HG03045 (cell line): ENCODE results near the gene HHAT.
A peak's percentile ranks its signal among the peaks of the same experiment; 100 is the strongest.

Experiments
- ATAC-seq: cut with Tn5 transposase; IDR thresholded peaks from one replicate; pipeline ENCODE4 v1.9.1; 2021; ENCODE audit warnings: mild to moderate bottlenecking, moderate library complexity; ENCODE audit not compliant: unreplicated experiment

Gene HHAT

GRCh38 chr1:210328746-210329503 lies at the start of gene HHAT:
Gene HHAT, plus strand, starts transcription at chr1:210328902. Its CDS starts 20,074 bp downstream, at chr1:210348976.
- peak; percentile 59 for ATAC-seq

GRCh38 chr1:210280221-210280620 lies 48.5 kb upstream of the HHAT start:
- no peak for ATAC-seq

DNA sequence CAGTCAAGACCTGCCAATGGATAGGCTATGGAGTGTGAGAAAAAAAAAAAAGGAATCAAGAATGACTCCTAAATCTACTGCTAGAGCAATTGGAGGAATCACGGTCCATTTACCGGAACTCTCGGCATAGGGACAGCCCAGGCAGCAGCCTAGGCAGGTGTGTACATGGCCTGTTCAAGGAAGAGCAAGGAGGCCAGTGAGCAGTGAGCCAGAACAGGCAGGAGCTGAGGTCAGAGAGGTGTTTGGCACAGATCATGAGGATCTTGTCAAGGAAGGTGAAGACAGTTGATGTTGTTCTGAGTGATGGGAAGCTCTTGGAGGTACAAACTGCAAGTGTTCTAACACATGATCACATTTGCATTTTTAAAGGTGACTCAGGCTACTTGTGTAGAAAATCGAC lies 40.6 kb upstream of the HHAT start:
- ATAC-seq, result no peak

- ATAC-seq, result no peak
Observed at GRCh38 chr1:210289248-210289647, 39.5 kb upstream of the HHAT start.

- no peak for ATAC-seq
Observed at GRCh38 chr1:210291081-210291764, 37.5 kb upstream of the HHAT start.

- no peak for ATAC-seq
Observed at GRCh38 chr1:210291786-210292230, 36.9 kb upstream of the HHAT start.

DNA sequence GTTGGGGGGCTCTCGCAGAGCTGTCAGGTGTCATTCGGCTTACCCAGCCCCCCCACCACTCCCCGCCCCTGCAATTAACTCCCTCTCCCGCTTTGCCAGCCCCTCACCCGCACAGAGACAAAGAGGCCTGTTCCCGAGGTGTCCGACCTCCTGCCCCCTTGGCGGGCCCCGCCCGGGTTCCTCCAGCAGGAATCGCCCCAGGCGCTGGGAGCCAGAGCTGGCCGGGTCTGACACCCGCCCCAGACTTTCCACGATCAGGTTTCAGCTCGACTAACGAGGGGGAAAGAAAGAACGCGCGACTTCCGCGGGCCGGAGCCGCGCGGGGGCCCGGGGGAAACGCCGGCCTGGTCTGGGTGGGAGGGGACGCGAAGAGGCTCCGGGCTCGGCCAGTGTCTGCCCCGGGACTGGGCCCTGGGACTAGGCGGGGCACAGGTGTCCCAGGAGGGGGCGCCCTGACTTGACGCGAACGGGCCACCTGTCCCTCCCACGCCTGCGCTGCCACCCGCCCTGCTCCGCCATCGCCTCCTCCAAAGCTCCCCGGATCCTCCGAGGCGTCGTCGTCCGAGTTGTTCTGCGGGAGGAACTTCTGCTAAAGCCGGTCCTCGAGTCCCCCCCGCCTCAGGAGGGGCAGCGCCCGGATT lies 36.4 kb upstream of the HHAT start:
- ATAC-seq, result no peak

DNA sequence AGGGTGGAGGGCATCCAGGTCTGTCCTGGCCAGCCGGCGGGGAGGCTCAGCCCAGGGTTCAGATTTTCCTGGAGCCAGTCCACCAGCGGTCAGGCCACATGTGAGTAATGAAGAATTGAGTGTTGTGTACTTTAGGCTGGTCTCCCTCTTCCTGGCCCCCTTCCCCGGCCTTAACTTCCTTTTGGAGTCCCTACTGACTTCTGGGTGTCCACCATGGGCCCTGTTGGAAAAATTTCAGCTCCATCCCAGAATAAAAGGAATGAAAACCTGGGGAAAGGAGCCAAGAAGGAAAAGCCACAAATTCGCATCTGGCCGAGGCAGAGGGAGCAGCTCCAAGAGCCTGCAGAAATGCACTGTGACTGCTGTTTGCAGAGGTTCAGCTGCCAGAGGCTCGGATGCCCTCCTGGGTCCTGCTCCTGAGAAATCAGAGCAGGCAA lies 35.5 kb upstream of the HHAT start:
- no peak for ATAC-seq

GRCh38 chr1:210294999-210295745 lies 33.5 kb upstream of the HHAT start:
- ATAC-seq, result no peak

GRCh38 chr1:210296682-210297081 lies 32.0 kb upstream of the HHAT start:
- ATAC-seq, result no peak

GRCh38 chr1:210298296-210298695 lies 30.4 kb upstream of the HHAT start:
- ATAC-seq, result no peak

DNA sequence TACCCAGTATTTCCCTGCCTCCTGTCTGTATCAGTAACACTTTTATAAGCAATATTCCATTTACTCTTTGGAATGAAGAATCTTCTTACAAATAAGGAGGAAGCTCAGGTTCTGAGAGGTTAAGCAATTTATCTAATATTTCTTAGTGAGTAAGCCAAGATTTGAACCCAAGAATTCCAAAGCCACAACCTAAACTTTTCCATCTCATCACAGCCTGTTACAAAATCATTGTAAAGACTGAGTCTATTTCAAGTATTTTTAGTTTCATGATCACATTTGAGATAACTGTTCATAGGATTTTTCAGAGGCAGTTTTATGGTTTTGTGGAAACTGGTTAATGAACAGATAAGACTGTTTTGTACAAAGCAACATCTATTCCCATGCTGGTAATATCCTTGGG lies 29.8 kb upstream of the HHAT start:
- ATAC-seq, result no peak

DNA sequence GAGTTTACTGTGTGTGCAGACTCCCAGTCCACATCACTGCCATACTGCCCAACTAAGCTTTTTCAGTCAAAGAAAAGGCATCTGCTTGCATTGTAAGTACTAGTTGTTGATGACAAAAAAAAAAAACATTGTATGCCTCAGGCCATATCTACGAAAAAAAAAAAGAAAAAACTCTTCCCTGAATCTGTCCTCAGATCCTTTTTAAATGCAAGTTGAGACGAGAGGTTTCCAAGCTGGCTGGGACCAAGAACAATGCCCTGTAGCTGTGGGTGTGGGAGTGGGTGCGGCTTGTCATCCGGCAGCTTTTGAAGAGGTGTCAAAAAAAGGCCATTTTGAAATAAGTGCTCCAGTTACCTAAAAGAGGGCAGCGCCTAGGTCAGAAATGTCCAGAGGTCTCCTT lies 29.2 kb upstream of the HHAT start:
- no peak for ATAC-seq

DNA sequence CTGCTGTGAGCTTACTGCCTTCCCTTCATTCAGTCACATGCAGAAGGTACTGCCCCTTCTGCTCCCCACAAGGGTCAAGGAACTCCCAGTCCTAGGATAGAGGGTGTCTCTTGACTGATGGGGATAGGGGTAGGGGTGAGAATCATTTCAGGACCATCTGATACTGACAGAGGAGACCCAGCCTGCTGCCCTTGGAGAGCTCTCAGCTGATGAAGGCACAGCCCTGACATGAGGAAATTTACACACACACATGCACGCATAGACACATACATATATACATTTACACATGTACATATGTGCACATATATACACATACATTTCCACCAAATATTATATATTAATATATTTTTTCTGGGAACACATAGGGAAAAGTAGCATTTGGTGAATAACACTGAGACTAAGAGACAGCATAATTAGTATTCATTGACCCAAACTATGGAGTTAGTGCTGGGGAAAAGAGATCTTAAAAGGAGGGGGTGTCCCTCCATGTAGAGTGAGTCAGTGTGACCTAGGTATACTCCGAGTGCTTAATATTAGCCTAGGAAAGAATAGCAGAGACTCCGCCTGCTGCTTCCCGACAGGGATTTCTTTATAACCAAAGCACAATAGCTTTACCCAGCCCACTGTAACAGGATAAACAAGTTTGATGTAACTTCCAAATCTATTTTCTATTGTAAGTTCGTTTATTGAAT lies 27.6 kb upstream of the HHAT start:
- ATAC-seq, result no peak

DNA sequence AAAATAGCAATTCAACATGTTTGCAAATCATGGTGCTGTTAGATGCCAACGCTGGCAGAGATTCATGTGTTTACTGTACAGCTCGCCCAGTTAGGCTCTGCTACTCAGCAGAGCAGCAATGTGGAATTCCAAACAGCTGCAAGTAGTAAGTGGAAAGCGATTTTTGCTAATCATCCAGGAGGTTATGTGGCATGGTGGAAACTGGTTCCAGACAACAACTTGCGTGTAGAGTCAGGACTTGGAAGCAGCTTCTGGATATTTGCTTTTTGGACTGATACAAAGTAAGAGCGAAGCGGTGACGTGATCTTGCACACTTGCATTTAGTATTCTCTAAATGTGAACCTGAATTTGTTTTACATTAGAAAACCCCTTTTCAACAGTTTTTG lies 27.1 kb upstream of the HHAT start:
- ATAC-seq, result no peak

- ATAC-seq, result no peak
Observed at GRCh38 chr1:210302501-210302900, 26.2 kb upstream of the HHAT start.

- no peak for ATAC-seq
Observed at GRCh38 chr1:210303391-210303790, 25.3 kb upstream of the HHAT start.

DNA sequence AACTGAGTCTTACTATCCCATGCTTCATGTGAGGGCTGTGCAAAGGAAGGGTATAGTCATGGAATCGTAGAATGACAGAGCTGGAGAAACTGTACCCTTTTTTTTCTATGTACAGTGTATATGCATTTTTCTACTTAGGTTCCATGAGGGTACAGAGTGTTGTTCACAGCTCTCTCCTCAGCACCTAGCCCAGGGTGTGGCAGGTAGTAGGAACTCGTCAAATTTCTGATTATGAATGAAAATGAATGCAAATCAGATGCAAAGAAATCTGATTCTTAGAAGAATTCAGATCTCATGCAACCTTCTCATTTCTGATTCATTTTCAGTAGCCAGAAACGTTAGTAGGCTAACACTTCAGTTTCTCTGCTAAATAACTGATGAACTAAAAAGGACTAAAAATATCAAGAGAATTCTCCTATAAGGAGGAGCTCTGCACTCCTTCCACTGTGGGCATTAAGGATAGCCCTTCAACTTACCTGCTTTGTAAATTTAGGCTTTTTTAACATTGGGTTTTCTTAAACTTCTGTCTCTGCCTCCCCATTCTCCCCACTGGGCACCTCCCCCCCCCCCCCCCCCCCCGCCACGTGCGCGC lies 18.0 kb upstream of the HHAT start:
- no peak for ATAC-seq

- ATAC-seq, result no peak
Observed at GRCh38 chr1:210311726-210312493, 16.8 kb upstream of the HHAT start.
